ENCODE measurements around the gene MRPL41.
A peak's percentile ranks its signal among the peaks of the same experiment; 100 is the strongest.
"Not testable (repeated sequence)": the region's sequence is repeated elsewhere in the genome, so short reads cannot be mapped to it uniquely, and the experiment has no call there.

Gene MRPL41

GRCh38 chr9:137588311-137588710 lies 36.6 kb downstream of the MRPL41 start:
- DNase-seq = no peak

- DNase-seq = no peak
Observed at GRCh38 chr9:137588891-137589290, 37.2 kb downstream of the MRPL41 start.

- no peak for DNase-seq
Observed at GRCh38 chr9:137589441-137590122, 37.9 kb downstream of the MRPL41 start.

GRCh38 chr9:137590123-137590468 lies 38.4 kb downstream of the MRPL41 start:
- no peak for DNase-seq

GRCh38 chr9:137590469-137591383 lies 39.0 kb downstream of the MRPL41 start, which contains the start of gene ZMYND19:
ZMYND19 (minus strand) TSS chr9:137590512; CDS start chr9:137590263, 249 bp downstream.
- DNase-seq = peak; percentile 75 to 85

GRCh38 chr9:137592767-137593166 lies 41.1 kb downstream of the MRPL41 start:
- no peak for DNase-seq

- DNase-seq = no peak
Observed at GRCh38 chr9:137593176-137593575, 41.5 kb downstream of the MRPL41 start.

GRCh38 chr9:137596577-137596976 lies 44.9 kb downstream of the MRPL41 start:
- DNase-seq = not testable (repeated sequence)

- no peak for DNase-seq
Observed at GRCh38 chr9:137598943-137599342, 47.3 kb downstream of the MRPL41 start.

Data from SHP77 (cell line).